Glutamatergic neuron (in vitro differentiated cells): ENCODE data around the gene CCNY. TPM values are rescaled to one million over a fixed set of nuclear protein-coding genes. Genes with fewer than 3 reads are reported as not detected.

ENCODE experiments used
- DNase-seq: peaks from one replicate; pipeline ENCODE4 v3.0.0; 2022
- H3K27ac Mint-ChIP-seq: one replicate; pipeline ENCODE4 v1.8.0; 2020; ENCODE audit warnings: mild to moderate bottlenecking, mixed read lengths, inconsistent platforms; ENCODE audit not compliant: unreplicated experiment
- H3K27me3 Mint-ChIP-seq: one replicate; pipeline ENCODE4 v1.8.0; 2020; ENCODE audit warnings: mild to moderate bottlenecking, moderate library complexity, mixed read lengths, inconsistent platforms; ENCODE audit not compliant: unreplicated experiment
- H3K36me3 Mint-ChIP-seq: one replicate; pipeline ENCODE4 v1.8.0; 2020; ENCODE audit warnings: mild to moderate bottlenecking, mixed read lengths, inconsistent platforms; ENCODE audit not compliant: unreplicated experiment
- H3K4me1 Mint-ChIP-seq: one replicate; pipeline ENCODE4 v1.8.0; 2020; ENCODE audit warnings: mild to moderate bottlenecking, low read depth, mixed read lengths, inconsistent platforms; ENCODE audit not compliant: unreplicated experiment
- H3K4me3 Mint-ChIP-seq: one replicate; pipeline ENCODE4 v1.8.0; 2020; ENCODE audit warnings: mild to moderate bottlenecking, mixed read lengths, inconsistent platforms; ENCODE audit not compliant: unreplicated experiment
- H3K9me3 Mint-ChIP-seq: one replicate; pipeline ENCODE4 v1.8.0; 2020; ENCODE audit warnings: mild to moderate bottlenecking, moderate library complexity, mixed read lengths, inconsistent platforms; ENCODE audit not compliant: unreplicated experiment
- total RNA-seq: library from RNA; stranded (reverse); fragmentation: NEBNext Ultra II Directional; extraction: Animal tissue kit (Norgen Biotek cat#: 25700); gene quantifications from one replicate; pipeline ENCODE4 v1.2.1, GENCODE V29; 2021; ENCODE audit not compliant: unreplicated experiment
- TF ChIP-seq, protein P1 (sequence below): fragments of 200-600 bp; sonication (generic); IDR thresholded peaks from one replicate; pipeline ENCODE4 v1.5.0; 2021; ENCODE audit not compliant: partially characterized antibody, unreplicated experiment

Gene CCNY
- total RNA-seq, 1 donor from 2014 or later, result 219 TPM

DNA sequence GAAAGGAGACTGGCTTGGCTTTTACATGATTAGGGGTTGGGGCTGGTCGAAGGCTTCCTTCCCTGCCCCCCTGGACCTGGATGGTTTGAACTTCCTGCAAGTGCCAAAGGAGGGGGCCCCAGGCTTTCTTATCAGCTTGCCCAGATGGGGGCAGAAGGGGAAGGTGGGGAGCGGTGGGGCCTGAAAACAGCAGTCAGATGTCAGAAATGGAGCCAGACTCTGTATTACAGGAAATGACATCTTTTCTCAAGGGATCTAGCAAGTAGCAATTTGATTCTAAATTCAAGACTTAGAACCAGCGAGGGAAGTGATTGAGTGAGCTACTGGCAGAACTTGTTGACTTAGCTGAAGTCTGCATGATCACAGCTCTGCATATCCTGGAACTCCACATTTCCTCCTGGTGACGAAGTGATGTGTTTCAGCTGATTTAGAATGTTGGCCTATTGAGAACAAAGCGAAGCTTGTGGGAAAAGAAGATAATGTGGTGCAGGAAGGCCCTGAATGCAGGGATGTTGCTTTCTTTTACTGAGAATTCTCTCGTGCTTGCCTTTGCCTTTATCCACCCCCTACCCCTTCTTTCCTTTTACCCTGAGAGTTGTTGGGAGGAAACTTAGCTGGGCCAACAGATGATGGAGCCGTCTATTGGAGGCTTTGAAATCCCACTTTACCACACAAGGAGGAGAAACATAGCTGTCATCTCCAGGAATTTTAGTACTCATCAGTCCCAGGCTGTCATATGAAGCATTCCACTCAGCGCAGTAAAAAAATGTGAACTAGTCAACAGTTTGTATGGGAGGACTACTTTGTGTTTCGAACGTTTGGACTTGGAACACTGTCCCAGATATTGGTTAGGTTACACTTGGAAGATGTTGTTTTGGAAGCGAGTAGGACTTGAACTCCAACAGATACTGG is 43.2 kb downstream of the CCNY start:
- H3K27ac Mint-ChIP-seq, result peak overlapping the region; percentile 3
- H3K4me3 Mint-ChIP-seq, result peak overlapping the region; percentile 28
- TF ChIP-seq, protein P1, sequence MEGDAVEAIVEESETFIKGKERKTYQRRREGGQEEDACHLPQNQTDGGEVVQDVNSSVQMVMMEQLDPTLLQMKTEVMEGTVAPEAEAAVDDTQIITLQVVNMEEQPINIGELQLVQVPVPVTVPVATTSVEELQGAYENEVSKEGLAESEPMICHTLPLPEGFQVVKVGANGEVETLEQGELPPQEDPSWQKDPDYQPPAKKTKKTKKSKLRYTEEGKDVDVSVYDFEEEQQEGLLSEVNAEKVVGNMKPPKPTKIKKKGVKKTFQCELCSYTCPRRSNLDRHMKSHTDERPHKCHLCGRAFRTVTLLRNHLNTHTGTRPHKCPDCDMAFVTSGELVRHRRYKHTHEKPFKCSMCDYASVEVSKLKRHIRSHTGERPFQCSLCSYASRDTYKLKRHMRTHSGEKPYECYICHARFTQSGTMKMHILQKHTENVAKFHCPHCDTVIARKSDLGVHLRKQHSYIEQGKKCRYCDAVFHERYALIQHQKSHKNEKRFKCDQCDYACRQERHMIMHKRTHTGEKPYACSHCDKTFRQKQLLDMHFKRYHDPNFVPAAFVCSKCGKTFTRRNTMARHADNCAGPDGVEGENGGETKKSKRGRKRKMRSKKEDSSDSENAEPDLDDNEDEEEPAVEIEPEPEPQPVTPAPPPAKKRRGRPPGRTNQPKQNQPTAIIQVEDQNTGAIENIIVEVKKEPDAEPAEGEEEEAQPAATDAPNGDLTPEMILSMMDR, result no peak
- no peaks in the 10 kb centered on the region for H3K36me3 Mint-ChIP-seq
- peaks cover 60% of the 10 kb centered on the region for H3K4me1 Mint-ChIP-seq
- DNase-seq, result no peak
- peaks cover 18% of the 10 kb centered on the region for H3K9me3 Mint-ChIP-seq
- H3K27me3 Mint-ChIP-seq, result peaks cover 8% of the 10 kb centered on the region

DNA sequence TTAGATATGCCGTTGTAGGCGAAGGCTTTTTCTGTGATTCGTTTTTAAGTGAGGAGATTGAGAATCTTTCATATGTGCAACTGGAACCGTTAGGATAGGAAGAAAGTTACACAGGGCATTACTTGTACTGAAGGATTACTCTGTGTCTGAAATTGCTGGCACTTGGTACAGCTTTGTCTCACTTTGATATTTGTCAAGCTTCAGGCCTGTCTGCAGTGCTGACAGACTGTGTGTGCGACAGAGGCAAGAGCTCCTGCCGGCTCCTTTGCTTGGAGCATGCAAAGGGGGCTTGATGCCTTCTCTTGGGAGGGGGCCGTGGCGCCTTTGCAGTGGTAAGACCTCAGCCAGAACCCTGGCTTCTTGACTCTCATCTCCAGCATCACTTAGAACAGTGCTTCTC is 45.8 kb downstream of the CCNY start:
- H3K27me3 Mint-ChIP-seq, result peaks cover 9% of the 10 kb centered on the region
- H3K9me3 Mint-ChIP-seq, result peaks cover 9% of the 10 kb centered on the region
- peaks cover 69% of the 10 kb centered on the region for H3K4me1 Mint-ChIP-seq
- H3K27ac Mint-ChIP-seq, result peak overlapping the region; percentile 45
- DNase-seq, result no peak
- TF ChIP-seq, protein P1, result no peak
- no peaks in the 10 kb centered on the region for H3K36me3 Mint-ChIP-seq
- H3K4me3 Mint-ChIP-seq, result peak overlapping the region; percentile 67

DNA sequence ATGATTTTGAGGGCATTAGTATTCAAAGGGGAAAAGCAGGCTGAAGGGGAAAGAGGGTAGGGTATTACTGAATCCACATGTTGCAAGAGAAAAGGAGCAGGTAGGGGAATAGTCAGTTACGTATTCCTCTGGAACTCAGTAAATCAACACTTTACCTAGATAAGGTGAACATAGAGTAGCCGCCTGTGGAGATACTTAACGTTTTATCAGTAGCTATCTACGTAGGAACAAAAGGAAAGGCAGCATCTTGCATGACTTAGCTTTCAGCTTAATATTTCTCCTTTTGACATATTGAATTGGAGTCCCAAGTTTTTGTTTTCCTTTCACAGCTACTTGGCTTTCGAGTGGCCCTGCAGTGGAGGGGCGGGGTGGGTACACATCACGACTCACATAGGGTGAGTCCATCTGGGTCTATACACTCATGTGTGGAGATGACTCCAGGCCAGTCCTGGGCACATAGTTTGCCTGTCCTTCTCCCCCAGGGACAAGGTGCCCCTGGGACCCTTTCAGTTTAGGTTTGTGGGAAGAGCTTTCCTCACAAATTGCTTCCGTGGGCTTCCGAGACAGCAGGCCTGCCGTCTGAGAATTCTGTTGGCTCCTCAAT is 48.1 kb downstream of the CCNY start:
- no peak for DNase-seq
- H3K36me3 Mint-ChIP-seq, result no peaks in the 10 kb centered on the region
- peaks cover 60% of the 10 kb centered on the region for H3K4me1 Mint-ChIP-seq
- H3K27ac Mint-ChIP-seq, result peak overlapping the region; percentile 43
- peaks cover 8% of the 10 kb centered on the region for H3K9me3 Mint-ChIP-seq
- TF ChIP-seq, protein P1, result no peak
- H3K4me3 Mint-ChIP-seq, result no peak overlapping the region
- H3K27me3 Mint-ChIP-seq, result peaks cover 5% of the 10 kb centered on the region

DNA sequence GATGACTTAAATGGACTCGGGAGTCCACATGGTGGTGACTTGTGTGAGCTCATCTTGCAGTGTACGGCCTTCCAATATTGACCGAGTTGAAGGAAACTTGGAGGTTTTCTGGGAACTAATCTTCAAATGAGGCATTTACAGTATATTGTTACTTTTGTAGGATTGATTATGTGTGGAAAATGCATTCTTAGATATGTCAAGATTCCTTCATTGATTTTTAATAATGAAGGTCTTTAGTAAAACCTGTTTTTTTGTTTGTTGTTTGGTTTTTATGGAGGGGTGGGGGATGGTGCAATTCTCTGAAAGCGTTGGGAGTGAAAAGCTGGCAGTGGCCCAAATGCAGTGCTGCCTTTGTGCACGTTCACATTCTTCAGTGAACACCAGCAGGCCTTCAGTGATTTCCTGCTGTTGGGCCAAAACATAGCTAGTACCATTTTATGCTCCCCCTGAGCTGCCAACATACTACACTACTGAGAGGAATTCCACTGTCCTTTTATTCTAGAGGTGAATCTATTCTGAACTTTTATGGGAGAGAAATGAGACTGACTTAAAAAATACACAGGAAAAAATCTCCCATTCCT is 50.4 kb downstream of the CCNY start:
- H3K36me3 Mint-ChIP-seq, result peaks cover 18% of the 10 kb centered on the region
- H3K9me3 Mint-ChIP-seq, result peaks cover 21% of the 10 kb centered on the region
- peaks cover 10% of the 10 kb centered on the region for H3K27me3 Mint-ChIP-seq
- H3K4me3 Mint-ChIP-seq, result peak overlapping the region; percentile 45
- TF ChIP-seq, protein P1, result no peak
- no peak for DNase-seq
- H3K4me1 Mint-ChIP-seq, result peaks cover 47% of the 10 kb centered on the region
- peak overlapping the region; percentile 63 for H3K27ac Mint-ChIP-seq
